H1 (cell line): ENCODE measurements around the gene ZC3H18. TPM values are rescaled to one million over a fixed set of nuclear protein-coding genes. Genes with fewer than 3 reads are reported as not detected.

Source experiments
- RAD21 ChIP-seq, 2 experiments: IDR thresholded peaks in 1 of 2; conservative IDR thresholded peaks in 1 of 2; 2 replicates each; pipeline ENCODE4 v1.6.1; 2011; ENCODE audit warnings: low read depth in 2 of 2, low read length in 2 of 2, improper control_type of control experiment in 1 of 2, inconsistent platforms in 1 of 2, mild to moderate bottlenecking in 1 of 2, moderate library complexity in 1 of 2
- polyA plus RNA-seq, 7 experiments: library from polyadenylated mRNA; depleted of rRNA in 3 of 7; stranded (reverse) in 5 of 7; unstranded in 2 of 7; fragments of >200 nt in 5 of 7; fragments of 200-250 nt in 2 of 7; gene quantifications; 1 replicate in 5 of 7; 2 replicates in 1 of 7; 4 replicates in 1 of 7; pipeline versions ENCODE4 v1.2.1 to v1.2.3, GENCODE V29; 2011 to 2013; ENCODE audit warnings: missing spikeins in 2 of 7, mixed read lengths in 2 of 7
- total RNA-seq: library from RNA; stranded (reverse); fragmentation: NEBNext Ultra II Directional; extraction: Animal tissue kit (Norgen Biotek cat#: 25700); gene quantifications from 2 replicates; pipeline ENCODE4 v1.2.1, GENCODE V29; 2021

Gene ZC3H18
- total and polyA plus RNA-seq, 2 of the 8 experiments (the other 6 are each of a cell fraction or from before 2014, with no cell fraction given): 12.1 to 73.2 TPM

GRCh38 chr16:88527186-88527936, 42.8 kb upstream of the ZC3H18 start (continued):
- TF ChIP-seq RAD21 (IDR thresholded peaks at IDR 0.05 in 1 of 2, conservative IDR thresholded peaks at IDR 0.05 in 1 of 2; ENCODE audit: low read depth in 2 of 2, low read length in 2 of 2): peak; percentile 93
